Endothelial cell of umbilical vein (primary cell): ENCODE results near the gene OSBPL1A. TPM values are rescaled to one million over a fixed set of nuclear protein-coding genes. Genes with fewer than 3 reads are reported as not detected.

Experiments
- BruUV-seq: library from RNA; stranded (reverse); fragments of 400-500 nt; replicated peaks from 2 replicates; lab custom pipeline; 2021; lab: Mats Ljungman, UMichigan
- CTCF ChIA-PET: fragments of 300-600, 350-600 bp; sonication (Branson Sonifier 250); formaldehyde crosslinking; loops from one replicate; lab custom pipeline; 2021; ENCODE audit warnings: antibody characterized with exemption, inconsistent platforms; lab: Charles Lee
- POLR2A ChIA-PET: fragments of 300-600, 350-600 bp; sonication (Branson Sonifier 250); formaldehyde crosslinking; loops from one replicate; lab custom pipeline; 2021; ENCODE audit warnings: antibody characterized with exemption, inconsistent platforms; lab: Charles Lee
- DNase-seq: peaks from one replicate; pipeline ENCODE4 v3.0.0-alpha.2; 2011; ENCODE audit warnings: low read depth, low spot score
- FAIRE-seq: peaks from 2 replicates; lab custom pipeline; 2011; peaks lifted over from hg19 to GRCh38; lab: Jason Lieb, UNC
- H2AFZ ChIP-seq: 2 replicates; pipeline ENCODE4 v1.6.0; 2012; ENCODE audit warnings: low read depth, low read length, control low read depth, inconsistent platforms
- H3K27ac ChIP-seq: 2 replicates; pipeline ENCODE4 v1.5.1; 2011; ENCODE audit warnings: low read depth, mild to moderate bottlenecking, control low read depth, low read length, moderate library complexity; ENCODE audit not compliant: insufficient read depth
- H3K27me3 ChIP-seq, 2 experiments: 2 replicates each; pipeline versions ENCODE4 v1.6.0 to v1.6.1; 2011; ENCODE audit warnings: low read length in 2 of 2, mixed read lengths in 1 of 2; ENCODE audit not compliant: control insufficient read depth in 2 of 2, insufficient read depth in 2 of 2
- H3K36me3 ChIP-seq, 2 experiments: 2 replicates in 1 of 2; 3 replicates in 1 of 2; pipeline ENCODE4 v1.5.1; 2011; ENCODE audit warnings: low read length in 2 of 2, mild to moderate bottlenecking in 1 of 2, moderate library complexity in 1 of 2; ENCODE audit not compliant: control insufficient read depth in 2 of 2, insufficient read depth in 2 of 2; ENCODE audit errors: extremely low read depth in 1 of 2
- H3K4me1 ChIP-seq: 3 replicates; pipeline ENCODE4 v1.5.1; 2011; ENCODE audit warnings: mild to moderate bottlenecking, low read length; ENCODE audit not compliant: control insufficient read depth, insufficient read depth; ENCODE audit errors: extremely low read depth
- H3K4me2 ChIP-seq: 2 replicates; pipeline ENCODE4 v1.6.1; 2011; ENCODE audit warnings: low read length, control low read depth, mixed read lengths; ENCODE audit not compliant: insufficient read depth
- H3K4me3 ChIP-seq, 3 experiments: fragments of 200-600 bp in 1 of 3; sonication (generic), shearing (Covaris generic) in 1 of 3; replicated peaks in 1 of 3; 2 replicates each; pipeline ENCODE4 v1.5.1; 2011 to 2016; ENCODE audit warnings: control low read depth in 3 of 3, low read length in 3 of 3, mild to moderate bottlenecking in 2 of 3, inconsistent platforms in 1 of 3, low read depth in 1 of 3, moderate library complexity in 1 of 3; ENCODE audit not compliant: insufficient read depth in 1 of 3
- H3K79me2 ChIP-seq: 2 replicates; pipeline ENCODE4 v1.6.0; 2012; ENCODE audit warnings: low read length, inconsistent platforms; ENCODE audit not compliant: control insufficient read depth, insufficient read depth
- H3K9ac ChIP-seq: replicated peaks from 2 replicates; pipeline ENCODE3; 2011; ENCODE audit warnings: low read length, control low read depth; ENCODE audit not compliant: insufficient read depth; ENCODE audit errors: extremely low read depth
- H3K9me1 ChIP-seq: replicated peaks from 3 replicates; pipeline ENCODE4 v1.6.0; 2011; ENCODE audit warnings: mild to moderate bottlenecking, low read length; ENCODE audit not compliant: control insufficient read depth, insufficient read depth; ENCODE audit errors: extremely low read depth
- H3K9me3 ChIP-seq: replicated peaks from 2 replicates; pipeline ENCODE4 v1.5.1; 2012; ENCODE audit warnings: low read length, inconsistent platforms; ENCODE audit not compliant: control insufficient read depth, insufficient read depth
- H4K20me1 ChIP-seq: replicated peaks from 2 replicates; pipeline ENCODE3; 2011; ENCODE audit warnings: mild to moderate bottlenecking, low read length; ENCODE audit not compliant: control insufficient read depth, insufficient read depth; ENCODE audit errors: extremely low read depth
- CTCF ChIP-seq, 2 donors: IDR thresholded peaks; 1 replicate in 1 of 2; 2 replicates in 1 of 2; pipeline ENCODE4 v1.5.1; 2011; ENCODE audit warnings: low read length in 2 of 2, mild to moderate bottlenecking in 2 of 2, moderate library complexity in 2 of 2, control low read depth in 1 of 2, inconsistent platforms in 1 of 2, low read depth in 1 of 2; ENCODE audit not compliant: insufficient read depth in 1 of 2; ENCODE audit errors: extremely low read depth in 1 of 2
- EZH2 ChIP-seq: IDR thresholded peaks from 2 replicates; pipeline ENCODE4 v1.6.1; 2012; ENCODE audit warnings: borderline replicate concordance, low read depth, mild to moderate bottlenecking, moderate library complexity, low read length, inconsistent platforms; ENCODE audit not compliant: severe bottlenecking
- FOS ChIP-seq: IDR thresholded peaks from 2 replicates; pipeline ENCODE4 v1.6.1; 2011; ENCODE audit warnings: mild to moderate bottlenecking, low read length, moderate library complexity, borderline replicate concordance; ENCODE audit not compliant: insufficient read depth
- GATA2 ChIP-seq: IDR thresholded peaks from 2 replicates; pipeline ENCODE4 v1.7.0; 2011; ENCODE audit warnings: low read depth, mild to moderate bottlenecking, moderate library complexity, mixed read lengths, low read length; ENCODE audit not compliant: insufficient read length, insufficient read depth
- JUN ChIP-seq: IDR thresholded peaks from 2 replicates; pipeline ENCODE4 v1.6.1; 2011; ENCODE audit warnings: borderline replicate concordance, low read depth; ENCODE audit not compliant: insufficient read length, insufficient read depth
- MAX ChIP-seq: IDR thresholded peaks from 2 replicates; pipeline ENCODE4 v1.6.1; 2011; ENCODE audit not compliant: insufficient read depth, insufficient read length
- MYC ChIP-seq: IDR thresholded peaks from one replicate; pipeline ENCODE4 v1.6.1; 2011; ENCODE audit warnings: mild to moderate bottlenecking, low read depth, low read length
- POLR2A ChIP-seq: IDR thresholded peaks from 2 replicates; pipeline ENCODE4 v1.6.1; 2012; ENCODE audit warnings: low read depth, mild to moderate bottlenecking, control low read depth, low read length
- POLR2AphosphoS5 ChIP-seq: IDR thresholded peaks from 2 replicates; pipeline ENCODE4 v1.6.1; 2012; ENCODE audit warnings: low read depth, mild to moderate bottlenecking, control low read depth, low read length, moderate library complexity; ENCODE audit not compliant: insufficient read depth
- dilution Hi-C: fragments of 300-500 bp; cut with MboI; formaldehyde crosslinking; loops from one replicate; pipeline ENCODE4 v1.15.0; 2019; ENCODE audit warnings: low sequenced_read_pairs; ENCODE audit not compliant: extremely low pct_ligation_motif_present
- intact Hi-C: fragments of 100-400 bp; cut with micrococcal nuclease; formaldehyde crosslinking; loops from one replicate; pipeline ENCODE4 v1.10.0; 2022
- polyA plus RNA-seq, 4 experiments: library from polyadenylated mRNA; depleted of rRNA in 3 of 4; stranded (reverse) in 3 of 4; unstranded in 1 of 4; fragments of >200 nt; gene quantifications; 2 replicates each; pipeline versions ENCODE4 v1.2.1 to v1.2.3, GENCODE V29; 2011 to 2012; ENCODE audit warnings: missing spikeins in 1 of 4
- total RNA-seq: library from RNA; stranded (reverse); gene quantifications from 2 replicates; pipeline ENCODE4 v1.2.3, GENCODE V29; 2021

OSBPL1A gene
- total and polyA plus RNA-seq, 2 donors (not counting 3 experiments of a cell fraction or from before 2014, with no cell fraction given) = 6.4 to 16.5 TPM

GRCh38 chr18:24306201-24306600 is 91.4 kb downstream of the OSBPL1A start:
- H3K27ac ChIP-seq = no peak overlapping the region
- H2AFZ ChIP-seq = no peak overlapping the region
- no TSS peak for BruUV-seq
- ChIA-PET CTCF (no interaction called here), POLR2A (no interaction called here)
- TF ChIP-seq JUN (no peak), POLR2A (no peak), GATA2 (no peak), FOS (no peak), MAX (no peak), CTCF (IDR thresholded peaks at IDR 0.05; ENCODE audit: extremely low read depth in 1 of 2, insufficient read depth in 1 of 2, low read depth in 1 of 2, low read length in 2 of 2) (no peak), POLR2AphosphoS5 (no peak), EZH2 (no peak), MYC (no peak)
- H3K79me2 ChIP-seq = no peaks in the 10 kb centered on the region
- dilution Hi-C loops = no loop called here
- H3K4me2 ChIP-seq = no peak overlapping the region
- DNase-seq (no peak), FAIRE-seq (no peak)
- no peaks in the 10 kb centered on the region for H3K36me3 ChIP-seq
- no peak overlapping the region for H3K4me3 ChIP-seq
- H4K20me1 ChIP-seq = no peaks in the 10 kb centered on the region
- H3K9ac ChIP-seq = no peak overlapping the region
- no peaks in the 10 kb centered on the region for H3K4me1 ChIP-seq
- H3K9me3 ChIP-seq = no peaks in the 10 kb centered on the region
- H3K27me3 ChIP-seq = no peaks in the 10 kb centered on the region
- intact Hi-C loops = no loop called here
- no peaks in the 10 kb centered on the region for H3K9me1 ChIP-seq
